Activated CD8-positive, alpha-beta T cell treated with anti-CD3 and anti-CD28 coated beads for 36 hours (primary cell): ENCODE results near the gene PPIG. TPM values are rescaled to one million over a fixed set of nuclear protein-coding genes. Genes with fewer than 3 reads are reported as not detected.

Experiments used
- ATAC-seq: fragments of 200-7000 bp; cut with Tn5 transposase; one replicate; pipeline ENCODE4 v1.10.0; 2021; ENCODE audit warnings: mild to moderate bottlenecking, moderate library complexity
- CTCF ChIA-PET: fragments of 350-600 bp; sonication (Branson Sonifier 250); formaldehyde crosslinking; loops from one replicate; lab custom pipeline; 2021; ENCODE audit warnings: antibody characterized with exemption; lab: Charles Lee
- POLR2A ChIA-PET: fragments of 350-600 bp; sonication (Branson Sonifier 250); formaldehyde crosslinking; loops from one replicate; lab custom pipeline; 2021; ENCODE audit warnings: antibody characterized with exemption; lab: Charles Lee
- DNase-seq: peaks from one replicate; pipeline ENCODE4 v3.0.0-alpha.2; 2020
- H3K27ac Mint-ChIP-seq: one replicate; pipeline ENCODE4 v1.8.0; 2021; ENCODE audit warnings: mild to moderate bottlenecking, mixed read lengths
- H3K27me3 Mint-ChIP-seq: one replicate; pipeline ENCODE4 v1.8.0; 2021; ENCODE audit warnings: mixed read lengths
- H3K36me3 Mint-ChIP-seq: one replicate; pipeline ENCODE4 v1.8.0; 2021; ENCODE audit warnings: low read depth, mixed read lengths
- H3K4me1 Mint-ChIP-seq: one replicate; pipeline ENCODE4 v1.8.0; 2021; ENCODE audit warnings: low read depth, mixed read lengths
- H3K4me3 Mint-ChIP-seq: one replicate; pipeline ENCODE4 v1.8.0; 2021; ENCODE audit warnings: mild to moderate bottlenecking, moderate library complexity, mixed read lengths
- H3K9me3 Mint-ChIP-seq: one replicate; pipeline ENCODE4 v1.8.0; 2021; ENCODE audit warnings: mixed read lengths
- intact Hi-C: fragments of 100-400 bp; cut with micrococcal nuclease; formaldehyde crosslinking; loops from one replicate; pipeline ENCODE4 v1.10.0; 2022
- total RNA-seq, 2 experiments: library from RNA; stranded (reverse); gene quantifications; one replicate each; pipeline ENCODE4 v1.2.3, GENCODE V29; 2021
- TF ChIP-seq, protein P1 (sequence below): fragments of 200-600 bp; IDR thresholded peaks from one replicate; pipeline ENCODE4 v1.8.0; 2022; ENCODE audit warnings: antibody characterized with exemption, mild to moderate bottlenecking

The PPIG gene
- total RNA-seq, 2 experiments from 2014 or later = 54.9 to 62.0 TPM

DNA sequence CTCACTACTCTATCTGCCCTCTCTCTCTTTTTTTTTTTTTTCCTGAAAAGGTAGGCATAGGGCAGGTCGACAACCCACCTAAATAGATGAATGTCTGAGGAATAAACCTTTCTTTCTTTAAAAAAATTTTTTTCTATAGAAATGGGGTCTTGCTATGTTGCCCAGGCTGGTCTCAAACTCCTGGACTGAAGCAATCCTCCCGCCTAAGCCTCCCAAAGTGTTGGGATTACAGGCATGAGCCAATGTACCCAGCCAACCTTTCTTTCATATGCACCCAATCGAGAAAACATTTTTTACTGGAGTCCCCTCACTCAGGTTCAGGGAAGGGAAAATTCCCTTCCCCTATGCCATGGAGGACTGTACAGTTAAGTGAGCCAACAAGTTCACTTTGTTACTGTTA lies 79.1 kb downstream of the PPIG start:
- H3K9me3 Mint-ChIP-seq = no peaks in the 10 kb centered on the region
- peaks cover 7% of the 10 kb centered on the region for H3K27me3 Mint-ChIP-seq
- ATAC-seq = no peak
- intact Hi-C loops = no loop called here
- ChIA-PET POLR2A (no interaction called here), CTCF (no interaction called here)
- no peak overlapping the region for H3K27ac Mint-ChIP-seq
- H3K4me3 Mint-ChIP-seq = no peak overlapping the region
- H3K36me3 Mint-ChIP-seq = no peaks in the 10 kb centered on the region
- no peaks in the 10 kb centered on the region for H3K4me1 Mint-ChIP-seq
- TF ChIP-seq, protein P1, sequence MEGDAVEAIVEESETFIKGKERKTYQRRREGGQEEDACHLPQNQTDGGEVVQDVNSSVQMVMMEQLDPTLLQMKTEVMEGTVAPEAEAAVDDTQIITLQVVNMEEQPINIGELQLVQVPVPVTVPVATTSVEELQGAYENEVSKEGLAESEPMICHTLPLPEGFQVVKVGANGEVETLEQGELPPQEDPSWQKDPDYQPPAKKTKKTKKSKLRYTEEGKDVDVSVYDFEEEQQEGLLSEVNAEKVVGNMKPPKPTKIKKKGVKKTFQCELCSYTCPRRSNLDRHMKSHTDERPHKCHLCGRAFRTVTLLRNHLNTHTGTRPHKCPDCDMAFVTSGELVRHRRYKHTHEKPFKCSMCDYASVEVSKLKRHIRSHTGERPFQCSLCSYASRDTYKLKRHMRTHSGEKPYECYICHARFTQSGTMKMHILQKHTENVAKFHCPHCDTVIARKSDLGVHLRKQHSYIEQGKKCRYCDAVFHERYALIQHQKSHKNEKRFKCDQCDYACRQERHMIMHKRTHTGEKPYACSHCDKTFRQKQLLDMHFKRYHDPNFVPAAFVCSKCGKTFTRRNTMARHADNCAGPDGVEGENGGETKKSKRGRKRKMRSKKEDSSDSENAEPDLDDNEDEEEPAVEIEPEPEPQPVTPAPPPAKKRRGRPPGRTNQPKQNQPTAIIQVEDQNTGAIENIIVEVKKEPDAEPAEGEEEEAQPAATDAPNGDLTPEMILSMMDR = no peak
- no peak for DNase-seq

DNA sequence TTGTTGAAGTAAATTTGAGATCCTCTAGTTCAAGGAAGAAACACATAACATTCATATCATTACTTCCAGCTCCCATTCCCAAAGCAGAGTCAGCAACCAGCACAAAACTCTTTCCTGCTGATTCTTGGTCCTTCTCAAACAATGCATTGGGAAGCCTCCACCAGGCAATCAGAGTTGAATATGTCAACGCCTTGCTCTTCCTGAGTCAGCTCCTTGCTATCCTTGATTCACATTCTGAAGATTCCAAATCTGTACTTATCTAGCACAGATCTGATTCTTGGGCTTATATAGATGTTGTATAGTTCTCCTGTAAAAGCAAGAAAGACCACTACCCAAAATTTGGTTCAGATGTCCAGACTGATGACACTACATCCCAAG lies 80.4 kb downstream of the PPIG start:
- H3K9me3 Mint-ChIP-seq = no peaks in the 10 kb centered on the region
- POLR2A ChIA-PET = no interaction called here
- no peak for DNase-seq

DNA sequence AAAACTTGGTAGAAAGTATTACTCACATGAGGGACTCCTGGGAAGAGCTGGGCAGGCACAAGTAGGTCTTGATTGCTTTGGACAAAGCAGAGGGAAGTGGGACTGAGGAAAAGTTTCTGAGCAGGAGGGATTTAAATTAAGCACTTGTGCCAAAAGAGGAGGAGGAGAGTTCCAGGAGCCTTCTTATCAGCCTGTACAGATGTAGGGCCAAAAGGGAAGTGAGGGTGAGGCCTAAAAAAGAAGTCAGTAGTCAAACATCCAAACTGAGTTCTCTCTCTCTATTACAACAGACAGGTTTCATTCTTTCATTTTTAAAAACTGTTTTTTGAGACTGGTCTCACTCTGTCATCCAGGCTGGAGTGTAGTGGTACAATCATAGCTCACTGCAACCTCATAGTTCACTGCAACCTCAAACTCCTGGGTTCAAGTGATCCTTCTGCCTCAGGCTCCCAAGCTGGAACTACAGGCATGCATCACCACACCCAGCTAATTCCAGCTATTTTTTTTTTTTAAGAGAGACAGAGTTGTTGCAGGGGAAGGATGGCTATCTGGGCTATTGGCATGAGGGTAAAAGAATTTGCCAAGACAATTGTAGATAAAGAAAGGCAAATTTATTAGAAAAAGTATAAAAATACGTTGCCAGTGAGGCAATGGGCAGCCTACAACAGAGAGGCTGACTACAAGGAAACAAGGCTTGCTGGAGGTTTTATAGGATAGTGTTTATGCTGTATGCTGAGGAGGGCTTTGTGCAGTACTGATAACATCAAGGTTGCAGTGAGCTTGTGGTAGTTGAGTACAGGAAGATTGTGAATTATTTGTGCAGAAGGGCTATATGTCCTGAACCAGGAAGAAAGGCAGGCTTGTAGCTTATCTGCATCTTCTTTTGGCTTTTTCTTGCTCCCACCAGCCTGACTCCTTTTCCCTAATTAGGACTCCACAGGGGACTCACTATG lies 81.1 kb downstream of the PPIG start:
- H3K4me1 Mint-ChIP-seq = no peaks in the 10 kb centered on the region
- no peak overlapping the region for H3K4me3 Mint-ChIP-seq
- TF ChIP-seq, protein P1 = no peak
- no peaks in the 10 kb centered on the region for H3K9me3 Mint-ChIP-seq
- H3K27me3 Mint-ChIP-seq = peaks cover 6% of the 10 kb centered on the region
- ChIA-PET POLR2A (no interaction called here), CTCF (interaction anchor here (1.5 kb wide), 1 partner anchor 12 kb away, joined by 4 read pairs; no protein-coding TSS in a partner anchor)
- no peaks in the 10 kb centered on the region for H3K36me3 Mint-ChIP-seq
- intact Hi-C loops = no loop called here
- no peak overlapping the region for H3K27ac Mint-ChIP-seq
- DNase-seq (no peak), ATAC-seq (no peak)

More for the DNA sequence above, 80.4 kb downstream of the PPIG start:
- no peaks in the 10 kb centered on the region for H3K36me3 Mint-ChIP-seq
- CTCF ChIA-PET = interaction anchor here (1.5 kb wide), 1 partner anchor 11 kb away, joined by 4 read pairs; no protein-coding TSS in a partner anchor
- peaks cover 6% of the 10 kb centered on the region for H3K27me3 Mint-ChIP-seq
- no peak overlapping the region for H3K27ac Mint-ChIP-seq
- H3K4me3 Mint-ChIP-seq = no peak overlapping the region
- intact Hi-C loops = no loop called here
- TF ChIP-seq, protein P1 = no peak
- no peak for ATAC-seq
- no peaks in the 10 kb centered on the region for H3K4me1 Mint-ChIP-seq

DNA sequence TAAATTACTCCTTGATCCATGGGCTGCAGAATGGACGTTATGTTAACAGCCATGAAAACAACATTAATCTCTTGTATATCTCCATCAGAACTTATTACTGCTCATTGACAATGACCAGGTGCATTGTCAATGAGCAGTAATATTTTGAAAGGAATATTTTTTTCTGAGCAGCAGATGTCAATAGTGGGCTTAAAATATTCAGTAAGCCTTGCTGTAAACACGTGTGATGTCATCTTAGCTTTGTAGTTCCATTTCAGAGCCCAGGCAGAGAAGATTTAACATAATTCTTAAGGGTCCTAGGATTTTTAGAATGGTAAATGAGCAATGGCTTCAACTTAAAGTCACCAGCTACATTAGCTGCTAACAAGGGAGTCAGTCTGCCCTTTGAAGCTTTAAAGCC lies 83.4 kb downstream of the PPIG start:
- TF ChIP-seq, protein P1 = no peak
- ATAC-seq (no peak), DNase-seq (no peak)
- Mint-ChIP-seq H3K9me3 (no peaks in the 10 kb centered on the region), H3K27ac (no peak overlapping the region), H3K36me3 (no peaks in the 10 kb centered on the region), H3K4me3 (no peak overlapping the region), H3K27me3 (peaks cover 2% of the 10 kb centered on the region), H3K4me1 (no peaks in the 10 kb centered on the region)
- ChIA-PET POLR2A (no interaction called here), CTCF (interaction anchor here (0.6 to 1.3 kb wide), 2 partner anchors 100 to 216 kb away, joined by 3 to 4 read pairs; no protein-coding TSS in a partner anchor)
- intact Hi-C loops = no loop called here

DNA sequence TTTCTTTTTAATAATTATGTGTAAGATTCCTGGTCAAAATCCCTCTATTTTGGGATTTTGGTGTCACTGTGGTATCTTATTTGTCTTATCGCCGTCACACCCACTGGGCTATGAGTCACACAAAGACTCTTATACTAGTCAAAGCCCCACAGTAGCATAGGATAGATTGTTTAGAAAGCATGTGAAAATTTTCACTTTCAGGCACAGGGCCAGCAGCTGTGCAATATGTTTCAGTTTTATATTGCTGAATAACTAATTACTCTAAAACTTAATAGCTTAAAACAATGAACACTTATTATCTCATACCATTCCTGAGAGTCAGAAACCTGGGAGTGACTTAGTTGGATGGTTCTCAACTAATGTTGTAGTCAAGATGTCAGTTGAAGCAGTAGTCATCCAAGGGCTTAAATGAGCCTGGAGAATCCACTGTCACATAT lies 86.1 kb downstream of the PPIG start:
- Mint-ChIP-seq H3K27me3 (peaks cover 9% of the 10 kb centered on the region), H3K27ac (no peak overlapping the region), H3K9me3 (no peaks in the 10 kb centered on the region), H3K4me1 (no peaks in the 10 kb centered on the region), H3K4me3 (no peak overlapping the region), H3K36me3 (no peaks in the 10 kb centered on the region)
- ChIA-PET POLR2A (no interaction called here), CTCF (no interaction called here)
- DNase-seq (no peak), ATAC-seq (no peak)
- intact Hi-C loops = no loop called here
- TF ChIP-seq, protein P1 = no peak
